Measurements from ENCODE around the gene CGAS. TPM values are rescaled to one million over a fixed set of nuclear protein-coding genes. Genes with fewer than 3 reads are reported as not detected.

CGAS gene
- total and polyA plus RNA-seq, 9 of the 15 experiments (the other 6 are each of a cell fraction or from before 2014, with no cell fraction given), result 0.01 to 0.32 (median 0.06) TPM; not detected in 2

DNA sequence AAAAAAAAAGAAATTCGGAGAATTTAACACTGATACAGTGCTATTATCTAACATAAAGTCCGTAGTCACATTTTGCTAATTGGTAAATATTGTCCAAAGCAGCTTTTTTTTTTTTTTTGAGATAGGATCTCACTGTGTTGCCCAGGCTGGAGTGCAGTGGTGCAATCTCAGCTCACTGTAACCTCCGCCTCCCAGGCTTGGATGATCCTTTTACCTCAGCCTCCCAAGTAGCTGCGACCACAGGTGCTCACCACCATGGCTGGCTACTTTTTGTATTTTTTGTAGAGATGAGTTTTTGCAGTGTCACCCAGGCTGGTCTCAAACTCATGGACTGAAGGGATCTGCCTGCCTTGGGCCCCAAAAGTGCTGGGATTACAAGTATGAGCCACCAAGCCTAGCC lies 25.3 kb upstream of the CGAS start:
- 100% methylated on average over 4 of the region's 4 CpGs for WGBS (ENCODE audit: insufficient coverage, low coverage, missing lambda C conversion rate)
- ChIA-PET POLR2A (interaction anchor here (1.1 kb wide), 2 partner anchors 10 to 37 kb away, joined by 3 to 4 read pairs; no protein-coding TSS in a partner anchor), CTCF (ENCODE audit: low intra/inter-chr PET ratio) (no interaction called here)
- FAIRE-seq, result no peak
- no peaks in the 10 kb centered on the region; a peak in 1 of 5 replicates for H3K4me1 ChIP-seq (replicated peaks in 1 of 2; ENCODE audit: control insufficient read depth in 2 of 2, insufficient read depth in 2 of 2, low read length in 2 of 2)
- BruUV-seq (replicated peaks), result no TSS peak
- no peak overlapping the region for H3K27ac ChIP-seq (ENCODE audit: extremely low read depth, low read depth, low read length)
- H3K9me1 ChIP-seq (ENCODE audit: control insufficient read depth, insufficient read depth, low read length), result no peaks in the 10 kb centered on the region
- ATAC-seq, result no peak
- TF ChIP-seq POU5F1 (IDR thresholded peaks at IDR 0.05; ENCODE audit: borderline replicate concordance, low read depth, low read length, partially characterized antibody) (no peak), ZNF41 (CRISPR knock-in tag; conservative IDR thresholded peaks at IDR 0.05) (no peak), FOXJ2 (tag; IDR thresholded peaks at IDR 0.05) (no peak), CBX5 (IDR thresholded peaks at IDR 0.05; ENCODE audit: borderline replicate concordance, low read depth) (no peak), ZNF121 (CRISPR knock-in tag; conservative IDR thresholded peaks at IDR 0.05) (peak; percentile 85), RBM25 (IDR thresholded peaks at IDR 0.05; ENCODE audit: low read depth, low read length, severe bottlenecking) (peak; percentile 18)
- TF ChIP-seq, protein P1, sequence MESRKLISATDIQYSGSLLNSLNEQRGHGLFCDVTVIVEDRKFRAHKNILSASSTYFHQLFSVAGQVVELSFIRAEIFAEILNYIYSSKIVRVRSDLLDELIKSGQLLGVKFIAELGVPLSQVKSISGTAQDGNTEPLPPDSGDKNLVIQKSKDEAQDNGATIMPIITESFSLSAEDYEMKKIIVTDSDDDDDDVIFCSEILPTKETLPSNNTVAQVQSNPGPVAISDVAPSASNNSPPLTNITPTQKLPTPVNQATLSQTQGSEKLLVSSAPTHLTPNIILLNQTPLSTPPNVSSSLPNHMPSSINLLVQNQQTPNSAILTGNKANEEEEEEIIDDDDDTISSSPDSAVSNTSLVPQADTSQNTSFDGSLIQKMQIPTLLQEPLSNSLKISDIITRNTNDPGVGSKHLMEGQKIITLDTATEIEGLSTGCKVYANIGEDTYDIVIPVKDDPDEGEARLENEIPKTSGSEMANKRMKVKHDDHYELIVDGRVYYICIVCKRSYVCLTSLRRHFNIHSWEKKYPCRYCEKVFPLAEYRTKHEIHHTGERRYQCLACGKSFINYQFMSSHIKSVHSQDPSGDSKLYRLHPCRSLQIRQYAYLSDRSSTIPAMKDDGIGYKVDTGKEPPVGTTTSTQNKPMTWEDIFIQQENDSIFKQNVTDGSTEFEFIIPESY (CRISPR knock-in tag; IDR thresholded peaks at IDR 0.05), result no peak
- no peaks in the 10 kb centered on the region for H3K9me3 ChIP-seq (replicated peaks; ENCODE audit: control insufficient read depth, insufficient read depth, low read depth, low read length)
- intact Hi-C loops (cut with micrococcal nuclease) (no loop called here), in situ Hi-C loops (cut with MboI) (no loop called here)
- DNase-seq (ENCODE audit: extremely low read depth in 1 of 4, low spot score in 3 of 4), result no peak
- no peaks in the 10 kb centered on the region for H4K20me1 ChIP-seq (replicated peaks; ENCODE audit: control insufficient read depth, insufficient read depth, low read length)
- H3K9ac ChIP-seq (ENCODE audit: insufficient read depth in 1 of 2, low read depth in 2 of 2, low read length in 2 of 2), result no peak overlapping the region
- no peaks in the 10 kb centered on the region for H3K79me2 ChIP-seq (ENCODE audit: control insufficient read depth, insufficient read depth, low read length)
- peaks cover 83% of the 10 kb centered on the region for H3K36me3 ChIP-seq (ENCODE audit: control insufficient read depth, insufficient read depth, low read length)
- no peaks in the 10 kb centered on the region for H3K27me3 ChIP-seq (ENCODE audit: control insufficient read depth in 2 of 2, insufficient read depth in 2 of 2, low read length in 2 of 2)
- H3K4me2 ChIP-seq (ENCODE audit: insufficient read depth, low read length), result no peak overlapping the region
- H3K4me3 ChIP-seq, result no peak overlapping the region
- H2AFZ ChIP-seq (ENCODE audit: low read depth, low read length), result no peak overlapping the region

Data from K562 (cell line).